OCI-LY1 (cell line): ENCODE data around the gene WNT11.
"Not testable (repeated sequence)": the region's sequence is repeated elsewhere in the genome, so short reads cannot be mapped to it uniquely, and the experiment has no call there.

Experiments
- H2AFZ ChIP-seq: fragments of 200-600 bp; sonication (generic), shearing (Covaris generic); 2 replicates; pipeline ENCODE4 v1.6.0; 2014; ENCODE audit warnings: antibody characterized with exemption, mild to moderate bottlenecking, low read length
- H3F3A ChIP-seq: fragments of 200-600 bp; sonication (generic), shearing (Covaris generic); 2 replicates; pipeline ENCODE4 v1.6.0; 2014; ENCODE audit warnings: mild to moderate bottlenecking, antibody characterized with exemption, low read length, moderate library complexity; ENCODE audit not compliant: insufficient read depth
- H3K27ac ChIP-seq: fragments of 200-600 bp; sonication (generic); 2 replicates; pipeline ENCODE4 v1.5.1; 2014; ENCODE audit warnings: low read length, mixed run types, mild to moderate bottlenecking, low read depth; ENCODE audit not compliant: poor library complexity, severe bottlenecking
- H3K27me3 ChIP-seq: fragments of 200-600 bp; sonication (generic); 2 replicates; pipeline ENCODE4 v1.6.0; 2014; ENCODE audit warnings: antibody characterized with exemption, mild to moderate bottlenecking, low read length, moderate library complexity; ENCODE audit not compliant: insufficient read depth
- H3K36me3 ChIP-seq: fragments of 200-600 bp; sonication (generic); 2 replicates; pipeline ENCODE4 v1.6.1; 2014; ENCODE audit warnings: mild to moderate bottlenecking, antibody characterized with exemption, low read length, moderate library complexity, mixed read lengths; ENCODE audit not compliant: insufficient read depth
- H3K4me1 ChIP-seq: fragments of 200-600 bp; sonication (generic); 2 replicates; pipeline ENCODE4 v1.5.1; 2014; ENCODE audit warnings: mild to moderate bottlenecking, low read length, moderate library complexity; ENCODE audit not compliant: insufficient read depth, severe bottlenecking
- H3K4me2 ChIP-seq: fragments of 200-600 bp; sonication (generic), shearing (Covaris generic); 2 replicates; pipeline ENCODE4 v1.6.1; 2014; ENCODE audit warnings: low read length
- H3K4me3 ChIP-seq: fragments of 200-600 bp; sonication (generic); 2 replicates; pipeline ENCODE4 v1.5.1; 2014; ENCODE audit warnings: low read length, low read depth, mild to moderate bottlenecking, mixed read lengths; ENCODE audit not compliant: poor library complexity, severe bottlenecking
- H3K79me2 ChIP-seq: fragments of 200-600 bp; shearing (Covaris generic); 2 replicates; pipeline ENCODE4 v1.6.1; 2016; ENCODE audit warnings: mixed run types, low read length, mixed read lengths; ENCODE audit not compliant: insufficient read depth
- H3K9ac ChIP-seq: fragments of 200-600 bp; sonication (generic), shearing (Covaris generic); 2 replicates; pipeline ENCODE4 v1.6.1; 2014; ENCODE audit warnings: mild to moderate bottlenecking, low read length, mixed read lengths
- H3K9me2 ChIP-seq: fragments of 200-600 bp; sonication (generic), shearing (Covaris generic); 2 replicates; pipeline ENCODE4 v1.6.1; 2014; ENCODE audit warnings: low read depth, mild to moderate bottlenecking, low read length, mixed read lengths
- H3K9me3 ChIP-seq: fragments of 200-600 bp; shearing (Covaris generic); 2 replicates; pipeline ENCODE4 v1.6.1; 2014; ENCODE audit warnings: low read length, mixed read lengths
- H4K20me1 ChIP-seq: fragments of 200-600 bp; sonication (generic), shearing (Covaris generic); 2 replicates; pipeline ENCODE4 v1.6.0; 2016; ENCODE audit warnings: mild to moderate bottlenecking, low read length; ENCODE audit not compliant: insufficient read depth
- EZH2 ChIP-seq: fragments of 200-600 bp; sonication (generic), shearing (Covaris generic); IDR thresholded peaks from 2 replicates; pipeline ENCODE4 v1.8.0; 2017; ENCODE audit warnings: borderline replicate concordance, mixed run types, mild to moderate bottlenecking, antibody characterized with exemption, low read length, moderate library complexity, mixed read lengths
- TF ChIP-seq, protein P1 (sequence below): fragments of 200-600 bp; sonication (generic), shearing (Covaris generic); IDR thresholded peaks from 2 replicates; pipeline ENCODE4 v1.5.1; 2017; ENCODE audit warnings: mild to moderate bottlenecking, antibody characterized with exemption, low read length, moderate library complexity, mixed read lengths

Gene WNT11

DNA sequence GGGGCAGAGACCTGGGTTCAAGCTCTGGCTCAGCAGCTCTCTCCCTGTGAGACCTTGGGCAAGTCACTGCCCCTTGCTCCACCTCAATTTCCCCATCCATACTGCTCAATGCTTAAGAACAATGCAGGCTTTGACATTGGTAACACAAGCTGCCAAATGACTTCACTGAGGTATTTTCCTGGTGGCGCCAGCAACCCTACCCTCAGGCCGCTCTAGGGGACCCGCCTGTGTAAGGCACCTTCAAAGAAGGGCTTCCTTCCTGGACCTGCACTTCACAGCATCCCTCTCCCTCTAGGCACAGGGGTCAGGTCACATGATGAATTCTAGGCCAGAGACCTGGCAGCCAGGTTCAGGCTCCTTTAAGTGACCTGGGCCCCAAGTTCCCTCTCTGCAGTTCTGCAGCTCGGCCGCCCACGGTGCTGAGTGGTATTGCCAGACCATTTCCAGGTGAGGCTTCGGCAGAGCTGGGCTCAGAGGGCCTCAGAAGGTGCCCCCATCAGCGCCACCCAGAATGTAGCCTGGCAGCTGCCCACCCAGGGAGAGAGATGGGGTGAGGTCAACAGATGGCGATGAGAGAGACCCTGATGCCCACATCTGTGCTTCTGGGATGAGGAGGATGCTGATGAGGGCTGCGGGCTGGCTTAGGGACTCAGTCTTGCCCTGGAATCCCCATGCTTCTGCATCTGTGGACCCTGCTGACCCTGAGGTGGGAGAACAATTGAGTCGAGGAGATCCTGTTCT, 4.5 kb downstream of the WNT11 start:
- Histone ChIP-seq H3K9me3 (no peaks in the 10 kb centered on the region), H3K4me3 (no peak overlapping the region), H3K9ac (no peak overlapping the region), H3K27ac (no peak overlapping the region), H3K27me3 (peaks cover 6% of the 10 kb centered on the region), H3K79me2 (no peaks in the 10 kb centered on the region), H3K9me2 (no peaks in the 10 kb centered on the region), H3F3A (no peaks in the 10 kb centered on the region), H4K20me1 (no peaks in the 10 kb centered on the region), H2AFZ (no peak overlapping the region), H3K4me2 (no peak overlapping the region), H3K36me3 (no peaks in the 10 kb centered on the region), H3K4me1 (peaks cover 11% of the 10 kb centered on the region)
- TF ChIP-seq, protein P1, sequence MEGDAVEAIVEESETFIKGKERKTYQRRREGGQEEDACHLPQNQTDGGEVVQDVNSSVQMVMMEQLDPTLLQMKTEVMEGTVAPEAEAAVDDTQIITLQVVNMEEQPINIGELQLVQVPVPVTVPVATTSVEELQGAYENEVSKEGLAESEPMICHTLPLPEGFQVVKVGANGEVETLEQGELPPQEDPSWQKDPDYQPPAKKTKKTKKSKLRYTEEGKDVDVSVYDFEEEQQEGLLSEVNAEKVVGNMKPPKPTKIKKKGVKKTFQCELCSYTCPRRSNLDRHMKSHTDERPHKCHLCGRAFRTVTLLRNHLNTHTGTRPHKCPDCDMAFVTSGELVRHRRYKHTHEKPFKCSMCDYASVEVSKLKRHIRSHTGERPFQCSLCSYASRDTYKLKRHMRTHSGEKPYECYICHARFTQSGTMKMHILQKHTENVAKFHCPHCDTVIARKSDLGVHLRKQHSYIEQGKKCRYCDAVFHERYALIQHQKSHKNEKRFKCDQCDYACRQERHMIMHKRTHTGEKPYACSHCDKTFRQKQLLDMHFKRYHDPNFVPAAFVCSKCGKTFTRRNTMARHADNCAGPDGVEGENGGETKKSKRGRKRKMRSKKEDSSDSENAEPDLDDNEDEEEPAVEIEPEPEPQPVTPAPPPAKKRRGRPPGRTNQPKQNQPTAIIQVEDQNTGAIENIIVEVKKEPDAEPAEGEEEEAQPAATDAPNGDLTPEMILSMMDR: no peak
- no peak for TF ChIP-seq EZH2

DNA sequence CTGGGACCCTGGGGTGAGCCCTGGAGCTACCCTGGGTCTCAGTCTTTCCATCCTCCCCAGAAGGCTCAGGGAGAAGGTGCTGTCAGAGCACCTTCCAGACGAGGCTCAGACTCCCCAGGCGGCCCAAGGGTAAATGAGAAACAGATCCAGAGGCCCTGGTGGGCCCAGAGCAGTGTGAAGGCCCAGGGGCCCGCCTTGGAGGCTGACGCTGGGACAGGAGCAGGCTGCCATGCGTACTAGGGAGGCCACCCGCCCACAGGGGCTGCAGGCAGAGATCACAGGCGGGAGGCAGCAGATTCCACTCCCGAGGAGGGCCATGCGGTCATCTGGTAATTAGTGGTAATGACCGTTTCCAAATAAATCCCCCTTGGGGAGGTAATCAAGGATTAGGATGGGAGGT, 5.2 kb downstream of the WNT11 start:
- no peak overlapping the region for H3K27ac ChIP-seq
- TF ChIP-seq, protein P1: no peak
- no peak for TF ChIP-seq EZH2
- no peak overlapping the region for H3K9ac ChIP-seq
- no peaks in the 10 kb centered on the region for H3K9me3 ChIP-seq
- no peak overlapping the region for H2AFZ ChIP-seq
- H3F3A ChIP-seq: no peaks in the 10 kb centered on the region
- H4K20me1 ChIP-seq: no peaks in the 10 kb centered on the region
- H3K4me3 ChIP-seq: no peak overlapping the region
- no peaks in the 10 kb centered on the region for H3K79me2 ChIP-seq
- H3K9me2 ChIP-seq: no peaks in the 10 kb centered on the region
- peaks cover 4% of the 10 kb centered on the region for H3K27me3 ChIP-seq
- H3K36me3 ChIP-seq: no peaks in the 10 kb centered on the region
- H3K4me2 ChIP-seq: no peak overlapping the region
- H3K4me1 ChIP-seq: peaks cover 4% of the 10 kb centered on the region

DNA sequence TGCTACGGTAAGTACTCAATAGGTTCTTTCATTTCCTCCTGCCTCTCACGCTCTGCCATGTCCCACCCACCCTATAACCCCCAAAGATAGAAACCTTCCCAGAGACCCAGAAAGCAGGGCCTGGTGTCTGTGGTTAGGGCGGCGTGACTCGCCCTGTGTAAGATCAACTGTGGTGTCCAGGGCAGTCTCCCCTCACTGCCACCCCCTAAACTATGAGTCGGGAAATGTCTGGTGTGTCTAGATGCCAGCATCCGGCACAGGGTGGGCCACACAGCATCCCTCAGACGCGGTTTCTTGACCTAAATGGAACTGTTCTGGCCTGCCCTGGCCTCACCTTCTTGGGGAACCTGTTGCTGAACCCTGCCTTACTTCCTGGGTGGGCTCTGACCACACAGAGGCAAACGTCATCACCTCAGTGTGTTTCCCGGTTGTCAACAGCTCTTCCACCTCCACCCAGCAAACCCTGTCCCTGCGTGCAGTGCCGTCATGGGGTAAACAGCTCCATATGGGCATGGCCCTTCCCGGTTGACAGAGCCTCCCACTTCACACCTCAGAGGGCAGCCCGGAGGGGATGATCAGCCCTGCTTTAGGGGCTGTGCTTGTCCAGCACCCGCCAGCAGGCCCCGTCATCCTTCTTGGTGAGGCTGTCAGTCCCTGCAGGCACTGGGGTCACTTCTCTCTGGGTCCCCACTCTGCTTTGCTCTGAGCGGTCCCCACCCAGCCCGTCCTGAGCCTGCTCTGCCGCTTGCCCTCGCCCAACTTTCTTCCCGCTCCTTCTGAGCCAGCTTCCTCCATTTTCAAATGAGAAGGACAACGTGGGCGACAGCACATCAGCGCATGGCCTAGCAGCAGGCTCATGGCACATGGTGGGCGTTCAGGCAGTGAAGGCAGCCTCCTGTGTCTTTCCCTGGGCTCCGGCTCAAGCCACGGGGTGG, 6.0 kb downstream of the WNT11 start:
- Histone ChIP-seq H3K27me3 (no peaks in the 10 kb centered on the region; the same call in none of the 2 replicates), H3K27ac (no peak overlapping the region)
- TF ChIP-seq EZH2: no peak
- TF ChIP-seq, protein P1: no peak

DNA sequence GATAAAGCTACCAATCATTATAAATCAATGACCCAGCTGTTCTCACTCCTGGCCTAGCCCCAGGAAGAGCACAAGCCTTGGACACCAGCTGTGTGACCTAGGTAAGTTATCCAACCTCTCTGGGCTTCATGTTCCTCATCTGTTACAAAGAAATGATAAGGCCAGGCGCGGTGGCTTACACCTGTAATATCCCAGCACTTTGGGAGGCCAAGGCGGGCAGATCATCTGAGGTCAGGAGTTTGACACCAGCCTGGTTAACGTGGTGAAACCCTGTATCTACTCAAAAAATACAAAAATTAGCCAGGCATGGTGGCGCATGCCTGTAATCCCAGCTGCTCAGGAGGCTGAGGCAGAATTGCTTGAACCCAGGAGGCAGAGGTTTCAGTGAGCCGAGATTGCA, 7.6 kb downstream of the WNT11 start:
- not testable (repeated sequence) for H3K4me2 ChIP-seq, H3K36me3 ChIP-seq, H3K27me3 ChIP-seq, H2AFZ ChIP-seq, H3K4me3 ChIP-seq, H4K20me1 ChIP-seq, H3K9me3 ChIP-seq, H3F3A ChIP-seq, H3K9me2 ChIP-seq, H3K79me2 ChIP-seq, H3K4me1 ChIP-seq, H3K27ac ChIP-seq, H3K9ac ChIP-seq

More for the DNA sequence above, 6.0 kb downstream of the WNT11 start:
- no peaks in the 10 kb centered on the region for H3K4me1 ChIP-seq
- no peaks in the 10 kb centered on the region for H3K36me3 ChIP-seq
- H3K79me2 ChIP-seq: no peaks in the 10 kb centered on the region
- H3K9me2 ChIP-seq: no peaks in the 10 kb centered on the region
- no peaks in the 10 kb centered on the region for H3F3A ChIP-seq
- H2AFZ ChIP-seq: no peak overlapping the region
- no peak overlapping the region for H3K4me3 ChIP-seq
- H3K9me3 ChIP-seq: no peaks in the 10 kb centered on the region
- no peaks in the 10 kb centered on the region for H4K20me1 ChIP-seq
- no peak overlapping the region for H3K4me2 ChIP-seq
- no peak overlapping the region for H3K9ac ChIP-seq
